ENCODE measurements around the gene GALNS.

DNA sequence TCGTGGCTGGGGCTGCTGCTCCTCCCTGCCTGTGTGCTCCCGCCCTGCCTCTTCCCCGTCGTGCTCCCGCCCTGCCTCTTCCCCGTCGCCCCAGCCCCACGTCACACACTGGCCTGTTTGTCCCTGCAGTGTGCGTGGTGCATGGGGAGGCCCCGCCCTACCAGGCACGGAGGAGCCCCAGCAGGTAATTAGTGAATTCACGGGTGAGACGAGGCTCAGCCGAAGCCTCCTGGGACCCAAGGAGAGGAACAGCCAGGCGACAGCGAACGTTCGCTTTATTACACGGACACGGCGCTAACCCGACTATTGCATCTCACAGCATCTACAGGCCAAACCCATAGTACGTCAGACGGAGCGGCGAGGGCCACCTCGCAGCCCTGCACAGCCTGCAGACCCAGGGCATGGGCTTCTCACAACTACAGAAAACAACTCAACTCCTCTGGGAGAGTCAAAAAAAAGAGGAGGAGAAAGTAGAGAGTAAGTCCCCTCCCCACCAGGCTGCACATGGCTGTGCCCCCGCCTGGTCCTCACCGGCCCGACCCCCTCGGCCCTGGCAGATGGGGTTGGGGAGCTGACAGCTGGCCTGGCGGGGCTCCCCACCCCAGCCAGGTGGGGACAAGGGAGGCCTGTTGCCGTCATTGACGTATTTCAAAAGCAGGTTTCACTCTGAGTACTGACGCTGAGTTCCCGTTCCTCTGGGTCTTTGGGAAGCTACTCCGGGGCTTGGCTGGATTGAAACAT, 14.0 kb upstream of the GALNS start:
- TF ChIP-seq, protein P1, sequence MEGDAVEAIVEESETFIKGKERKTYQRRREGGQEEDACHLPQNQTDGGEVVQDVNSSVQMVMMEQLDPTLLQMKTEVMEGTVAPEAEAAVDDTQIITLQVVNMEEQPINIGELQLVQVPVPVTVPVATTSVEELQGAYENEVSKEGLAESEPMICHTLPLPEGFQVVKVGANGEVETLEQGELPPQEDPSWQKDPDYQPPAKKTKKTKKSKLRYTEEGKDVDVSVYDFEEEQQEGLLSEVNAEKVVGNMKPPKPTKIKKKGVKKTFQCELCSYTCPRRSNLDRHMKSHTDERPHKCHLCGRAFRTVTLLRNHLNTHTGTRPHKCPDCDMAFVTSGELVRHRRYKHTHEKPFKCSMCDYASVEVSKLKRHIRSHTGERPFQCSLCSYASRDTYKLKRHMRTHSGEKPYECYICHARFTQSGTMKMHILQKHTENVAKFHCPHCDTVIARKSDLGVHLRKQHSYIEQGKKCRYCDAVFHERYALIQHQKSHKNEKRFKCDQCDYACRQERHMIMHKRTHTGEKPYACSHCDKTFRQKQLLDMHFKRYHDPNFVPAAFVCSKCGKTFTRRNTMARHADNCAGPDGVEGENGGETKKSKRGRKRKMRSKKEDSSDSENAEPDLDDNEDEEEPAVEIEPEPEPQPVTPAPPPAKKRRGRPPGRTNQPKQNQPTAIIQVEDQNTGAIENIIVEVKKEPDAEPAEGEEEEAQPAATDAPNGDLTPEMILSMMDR (IDR thresholded peaks at IDR 0.05) = no peak
- TF ChIP-seq POLR2A (IDR thresholded peaks at IDR 0.05) = no peak
- no peak for TF ChIP-seq POLR2AphosphoS5 (IDR thresholded peaks at IDR 0.05)
